ENCODE measurements around the gene TTC16. TPM values are rescaled to one million over a fixed set of nuclear protein-coding genes. Genes with fewer than 3 reads are reported as not detected.
A peak's percentile ranks its signal among the peaks of the same experiment; 100 is the strongest.

Gene TTC16
- total RNA-seq, 1 donor, result under 0.01 TPM

DNA sequence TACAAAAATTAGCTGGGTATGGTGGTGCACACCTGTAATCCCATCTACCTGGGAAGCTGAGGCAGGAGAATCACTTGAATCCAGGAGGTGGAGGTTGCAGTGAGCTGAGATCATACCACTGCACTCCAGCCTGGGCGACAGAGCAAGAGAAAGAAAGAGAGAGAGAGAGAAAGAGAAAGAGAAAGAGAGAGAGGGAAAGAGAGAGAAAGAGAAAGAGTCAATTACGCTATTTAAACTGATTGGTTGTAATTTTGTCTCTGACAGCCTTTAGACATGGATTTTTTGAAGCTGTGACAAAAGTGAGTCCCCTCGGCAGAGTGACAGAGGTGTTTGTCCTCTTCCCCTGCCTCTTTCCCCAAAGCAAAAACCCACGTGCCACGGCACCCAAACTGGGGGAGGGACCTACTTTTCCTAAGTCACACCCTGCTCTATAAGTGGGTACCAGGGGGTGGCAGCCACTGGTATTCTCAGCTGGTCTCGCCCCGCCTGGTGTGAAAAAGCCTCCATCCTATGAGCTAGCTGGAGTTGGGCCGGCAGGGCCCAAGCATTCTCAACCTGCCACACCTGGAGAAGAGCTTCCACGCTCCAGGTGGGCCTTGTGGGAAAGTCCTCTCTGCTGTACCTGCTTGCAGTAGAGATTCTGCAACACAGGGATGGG is 12.5 kb upstream of the TTC16 start:
- Histone ChIP-seq H4K20me1 (ENCODE audit: insufficient read depth, low read length) (no peaks in the 10 kb centered on the region), H3K4me1 (ENCODE audit: insufficient read depth, low read length) (peaks cover 3% of the 10 kb centered on the region), H3K4me3 (ENCODE audit: insufficient read depth, low read length) (no peak overlapping the region), H3K36me3 (ENCODE audit: insufficient read depth, low read length) (no peaks in the 10 kb centered on the region), H3K4me2 (ENCODE audit: insufficient read depth, low read length) (no peak overlapping the region), H3K9me3 (ENCODE audit: low read depth, low read length) (no peaks in the 10 kb centered on the region), H2AFZ (ENCODE audit: low read length) (no peak overlapping the region), H3K79me2 (ENCODE audit: insufficient read depth, low read length) (no peaks in the 10 kb centered on the region), H3K27ac (ENCODE audit: low read depth, low read length) (no peak overlapping the region), H3K27me3 (ENCODE audit: insufficient read depth, low read length) (no peaks in the 10 kb centered on the region)
- TF ChIP-seq CTCF (IDR thresholded peaks at IDR 0.05; ENCODE audit: extremely low read depth, low read depth, low read length), result no peak
- peak; percentile 14 for DNase-seq (ENCODE audit: insufficient read length, low spot score, missing footprints)

- Histone ChIP-seq H3K4me2 (ENCODE audit: insufficient read depth, low read length) (no peak overlapping the region), H3K4me1 (ENCODE audit: insufficient read depth, low read length) (no peaks in the 10 kb centered on the region), H3K27ac (ENCODE audit: low read depth, low read length) (no peak overlapping the region), H3K27me3 (ENCODE audit: insufficient read depth, low read length) (no peaks in the 10 kb centered on the region), H2AFZ (ENCODE audit: low read length) (no peak overlapping the region), H3K4me3 (ENCODE audit: insufficient read depth, low read length) (no peak overlapping the region), H4K20me1 (ENCODE audit: insufficient read depth, low read length) (no peaks in the 10 kb centered on the region), H3K9me3 (ENCODE audit: low read depth, low read length) (no peaks in the 10 kb centered on the region), H3K79me2 (ENCODE audit: insufficient read depth, low read length) (no peaks in the 10 kb centered on the region), H3K36me3 (ENCODE audit: insufficient read depth, low read length) (no peaks in the 10 kb centered on the region)
- DNase-seq (ENCODE audit: insufficient read length, low spot score, missing footprints), result peak; percentile 89
- no peak for TF ChIP-seq CTCF (IDR thresholded peaks at IDR 0.05; ENCODE audit: extremely low read depth, low read depth, low read length)
Measured at GRCh38 chr9:127705577-127706379, 10.1 kb upstream of the TTC16 start.

- no peak for TF ChIP-seq CTCF (IDR thresholded peaks at IDR 0.05; ENCODE audit: extremely low read depth, low read depth, low read length)
- Histone ChIP-seq H3K79me2 (ENCODE audit: insufficient read depth, low read length) (no peaks in the 10 kb centered on the region), H3K27ac (ENCODE audit: low read depth, low read length) (no peak within 1 kb of the TSS), H3K4me1 (ENCODE audit: insufficient read depth, low read length) (no peaks in the 10 kb centered on the region), H3K4me3 (ENCODE audit: insufficient read depth, low read length) (no peak within 1 kb of the TSS), H4K20me1 (ENCODE audit: insufficient read depth, low read length) (no peaks in the 10 kb centered on the region), H3K9me3 (ENCODE audit: low read depth, low read length) (no peaks in the 10 kb centered on the region), H2AFZ (ENCODE audit: low read length) (no peak within 1 kb of the TSS), H3K4me2 (ENCODE audit: insufficient read depth, low read length) (no peak within 1 kb of the TSS), H3K36me3 (ENCODE audit: insufficient read depth, low read length) (no peaks in the 10 kb centered on the region), H3K27me3 (ENCODE audit: insufficient read depth, low read length) (no peaks in the 10 kb centered on the region)
- peak; percentile 77 for DNase-seq (ENCODE audit: insufficient read length, low spot score, missing footprints)
Measured at GRCh38 chr9:127706836-127707241, 9.0 kb upstream of the TTC16 start, which contains the start of gene CFAP157. CFAP157 (plus strand) TSS chr9:127706988; CDS start chr9:127707032, 44 bp downstream.

DNA sequence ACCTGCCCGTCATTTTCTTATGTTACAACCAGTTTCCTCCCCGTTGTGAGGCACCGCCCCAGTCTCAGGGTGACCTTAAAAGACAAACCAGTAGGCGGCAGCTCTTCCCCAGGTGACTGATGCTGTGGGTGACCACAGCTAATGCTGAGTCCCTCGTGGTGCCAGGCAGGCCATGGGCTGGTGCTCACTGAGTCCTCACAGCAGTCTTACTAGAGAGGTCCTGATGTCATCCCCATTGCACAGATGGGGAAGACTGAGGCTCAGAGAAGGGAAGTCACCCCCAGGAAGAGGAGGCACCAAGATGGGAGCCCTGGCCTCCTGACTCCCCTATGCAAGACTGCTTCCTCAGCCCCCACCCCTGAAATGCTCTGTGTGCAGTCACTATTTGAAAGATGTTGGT is 8.1 kb upstream of the TTC16 start:
- DNase-seq (ENCODE audit: insufficient read length, low spot score, missing footprints), result peak; percentile 32
- TF ChIP-seq CTCF (IDR thresholded peaks at IDR 0.05; ENCODE audit: extremely low read depth, low read depth, low read length), result no peak
- H3K79me2 ChIP-seq (ENCODE audit: insufficient read depth, low read length), result peaks cover 2% of the 10 kb centered on the region
- H3K27me3 ChIP-seq (ENCODE audit: insufficient read depth, low read length), result no peaks in the 10 kb centered on the region
- peaks cover 4% of the 10 kb centered on the region for H4K20me1 ChIP-seq (ENCODE audit: insufficient read depth, low read length)
- no peak overlapping the region for H2AFZ ChIP-seq (ENCODE audit: low read length)
- no peaks in the 10 kb centered on the region for H3K9me3 ChIP-seq (ENCODE audit: low read depth, low read length)
- no peaks in the 10 kb centered on the region for H3K4me1 ChIP-seq (ENCODE audit: insufficient read depth, low read length)
- H3K27ac ChIP-seq (ENCODE audit: low read depth, low read length), result no peak overlapping the region
- H3K4me3 ChIP-seq (ENCODE audit: insufficient read depth, low read length), result no peak overlapping the region
- no peaks in the 10 kb centered on the region for H3K36me3 ChIP-seq (ENCODE audit: insufficient read depth, low read length)
- H3K4me2 ChIP-seq (ENCODE audit: insufficient read depth, low read length), result no peak overlapping the region

Measured in osteoblast (primary cell).